ENCODE measurements around the gene SESN2. TPM values are rescaled to one million over a fixed set of nuclear protein-coding genes. Genes with fewer than 3 reads are reported as not detected.

SESN2 gene
- total RNA-seq, result 41.4 and 67.0 TPM in 2 replicates

GRCh38 chr1:28259252-28259933, at the start of gene SESN2:
Gene SESN2, plus strand, starts transcription at chr1:28259518. Its CDS starts 330 bp downstream, at chr1:28259848.

GRCh38 chr1:28232558-28233263, 26.6 kb upstream of the SESN2 start, which contains the start of gene DNAJC8:
Gene DNAJC8, minus strand, starts transcription at chr1:28233029. Its CDS starts 31 bp downstream, at chr1:28232998.

GRCh38 chr1:28235755-28236655, 23.3 kb upstream of the SESN2 start, which contains the start of gene ATP5IF1:
Gene ATP5IF1, plus strand, starts transcription at chr1:28236124. Its CDS starts 60 bp downstream, at chr1:28236184.

Other genes with a start within 250 kb of the SESN2 start
- 10.5 and 12.3 TPM in 2 replicates for gene EYA3, start 170.9 kb upstream of the SESN2 start, total RNA-seq
- gene PTAFR, start 82.8 kb upstream of the SESN2 start, total RNA-seq, result 0.12 and 0.33 TPM in 2 replicates
- 81.6 and 86.9 TPM in 2 replicates for gene DNAJC8, start 26.5 kb upstream of the SESN2 start, total RNA-seq
- 124 and 156 TPM in 2 replicates for gene ATP5IF1, start 23.4 kb upstream of the SESN2 start, total RNA-seq
- gene MED18, start 69.5 kb downstream of the SESN2 start, total RNA-seq, result 28.0 and 35.6 TPM in 2 replicates
- 5.2 and 5.9 TPM in 2 replicates for gene PHACTR4, start 110.2 kb downstream of the SESN2 start, total RNA-seq
- 70.5 and 87.7 TPM in 2 replicates for gene RCC1, start 246.5 kb downstream of the SESN2 start, total RNA-seq

Data from uterine smooth muscle cell (primary cell).